SU-DHL-6 (cell line): ENCODE data around the gene PCP4L1.

ENCODE experiments used
- H2AFZ ChIP-seq: fragments of 200-600 bp; sonication (generic); 2 replicates; pipeline ENCODE4 v1.6.1; 2014; ENCODE audit warnings: low read depth, mild to moderate bottlenecking, moderate library complexity, mixed read lengths, antibody characterized with exemption, low read length; ENCODE audit not compliant: severe bottlenecking
- H3F3A ChIP-seq: fragments of 200-600 bp; shearing (Covaris generic); 2 replicates; pipeline ENCODE4 v1.6.0; 2016; ENCODE audit warnings: antibody characterized with exemption, mild to moderate bottlenecking; ENCODE audit not compliant: insufficient read depth
- H3K27ac ChIP-seq: fragments of 200-600 bp; sonication (generic); 2 replicates; pipeline ENCODE4 v1.5.1; 2016; ENCODE audit warnings: low read depth, mild to moderate bottlenecking, low read length, moderate library complexity, mixed read lengths
- H3K27me3 ChIP-seq: fragments of 200-600 bp; sonication (generic), shearing (Covaris generic); 2 replicates; pipeline ENCODE4 v1.6.0; 2014; ENCODE audit warnings: mild to moderate bottlenecking, low read length
- H3K36me3 ChIP-seq: fragments of 200-600 bp; sonication (generic); 2 replicates; pipeline ENCODE4 v1.6.1; 2014; ENCODE audit warnings: mild to moderate bottlenecking, low read length, mixed read lengths
- H3K4me2 ChIP-seq: fragments of 300-600, 200-600 bp; shearing (Covaris generic), sonication (generic); 2 replicates; pipeline ENCODE4 v1.6.0; 2014; ENCODE audit warnings: low read length, low read depth, mild to moderate bottlenecking; ENCODE audit not compliant: poor library complexity, severe bottlenecking
- H3K4me3 ChIP-seq: fragments of 200-600 bp; sonication (generic); 2 replicates; pipeline ENCODE4 v1.5.1; 2014; ENCODE audit warnings: antibody characterized with exemption, low read length, mild to moderate bottlenecking, mixed read lengths; ENCODE audit not compliant: insufficient read depth, poor library complexity, severe bottlenecking
- H3K79me2 ChIP-seq: fragments of 200-600 bp; sonication (generic); 2 replicates; pipeline ENCODE4 v1.6.1; 2014; ENCODE audit warnings: mild to moderate bottlenecking, low read length, moderate library complexity; ENCODE audit not compliant: insufficient read depth
- H3K9ac ChIP-seq: fragments of 200-600 bp; sonication (generic); 2 replicates; pipeline ENCODE4 v1.7.0; 2014; ENCODE audit warnings: mild to moderate bottlenecking, low read length
- H3K9me2 ChIP-seq: fragments of 200-600 bp; sonication (generic); replicated peaks from 2 replicates; pipeline ENCODE4 v1.6.1; 2014; ENCODE audit warnings: low read length; ENCODE audit not compliant: insufficient read depth
- H3K9me3 ChIP-seq: fragments of 200-600 bp; sonication (generic); 2 replicates; pipeline ENCODE4 v1.6.1; 2014; ENCODE audit warnings: low read length, mixed read lengths; ENCODE audit not compliant: insufficient read depth
- H4K20me1 ChIP-seq: fragments of 200-600 bp; sonication (generic); 2 replicates; pipeline ENCODE4 v1.6.1; 2014; ENCODE audit warnings: low read depth, mild to moderate bottlenecking, antibody characterized with exemption, low read length, moderate library complexity, mixed read lengths
- CTCF ChIP-seq: fragments of 200-600 bp; sonication (generic); IDR thresholded peaks from one replicate; pipeline ENCODE4 v1.5.1; 2017; ENCODE audit warnings: antibody characterized with exemption, mild to moderate bottlenecking, low read length, moderate library complexity; ENCODE audit not compliant: insufficient read depth, poor library complexity, severe bottlenecking
- EZH2phosphoT487 ChIP-seq: fragments of 200-600 bp; sonication (generic), shearing (Covaris generic); conservative IDR thresholded peaks from 2 replicates; pipeline ENCODE4 v1.6.1; 2018; ENCODE audit warnings: mild to moderate bottlenecking, antibody characterized with exemption, low read length, moderate library complexity, mixed read lengths

Gene PCP4L1

GRCh38 chr1:161215076-161215475, 43.5 kb upstream of the PCP4L1 start, which contains the start of gene FCER1G:
FCER1G (plus strand) TSS chr1:161215295; CDS start chr1:161215322, 27 bp downstream.
- no peak within 1 kb of the TSS for H2AFZ ChIP-seq
- H4K20me1 ChIP-seq = no peaks in the 10 kb centered on the region
- no peaks in the 10 kb centered on the region for H3K79me2 ChIP-seq
- no peaks in the 10 kb centered on the region for H3K9me3 ChIP-seq
- no peak within 1 kb of the TSS for H3K4me3 ChIP-seq
- 0 out of 2 replicates have a peak, but pooled peaks cover 4% of the 10 kb centered on the region for H3F3A ChIP-seq
- no peak within 1 kb of the TSS for H3K9ac ChIP-seq
- H3K36me3 ChIP-seq = peaks cover 12% of the 10 kb centered on the region
- no peak for TF ChIP-seq EZH2phosphoT487
- no peak for TF ChIP-seq CTCF
- no peak within 1 kb of the TSS for H3K4me2 ChIP-seq
- H3K27ac ChIP-seq = no peak within 1 kb of the TSS
- no peaks in the 10 kb centered on the region for H3K9me2 ChIP-seq
- no peaks in the 10 kb centered on the region for H3K27me3 ChIP-seq

- Histone ChIP-seq H4K20me1 (no peaks in the 10 kb centered on the region), H3K4me3 (no peak overlapping the region), H3F3A (0 out of 2 replicates have a peak, but pooled peaks cover 4% of the 10 kb centered on the region), H3K79me2 (no peaks in the 10 kb centered on the region), H3K36me3 (peaks cover 7% of the 10 kb centered on the region), H3K4me2 (no peak overlapping the region), H2AFZ (no peak overlapping the region), H3K27ac (no peak overlapping the region), H3K27me3 (no peaks in the 10 kb centered on the region), H3K9me2 (no peaks in the 10 kb centered on the region), H3K9ac (no peak overlapping the region), H3K9me3 (no peaks in the 10 kb centered on the region)
- no peak for TF ChIP-seq EZH2phosphoT487
- no peak for TF ChIP-seq CTCF
These were observed 41.4 kb upstream of the PCP4L1 start for GRCh38 chr1:161216945-161217712.

GRCh38 chr1:161217831-161218230, 40.7 kb upstream of the PCP4L1 start:
- no peak for TF ChIP-seq CTCF
- TF ChIP-seq EZH2phosphoT487 = no peak
- Histone ChIP-seq H3K4me2 (no peak overlapping the region), H2AFZ (no peak overlapping the region), H4K20me1 (no peaks in the 10 kb centered on the region), H3K9me3 (no peaks in the 10 kb centered on the region), H3K79me2 (no peaks in the 10 kb centered on the region), H3K9ac (no peak overlapping the region), H3K9me2 (no peaks in the 10 kb centered on the region), H3K27me3 (no peaks in the 10 kb centered on the region), H3K36me3 (peaks cover 7% of the 10 kb centered on the region), H3F3A (0 out of 2 replicates have a peak, but pooled peaks cover 4% of the 10 kb centered on the region), H3K27ac (no peak overlapping the region), H3K4me3 (no peak overlapping the region)
